Fibroblast of skin of left quadriceps (primary cell): ENCODE measurements around the gene TIMM10B.
"Not testable (repeated sequence)": the region's sequence is repeated elsewhere in the genome, so short reads cannot be mapped to it uniquely, and the experiment has no call there.

Experiments
- DNase-seq, 2 experiments: peaks; one replicate each; pipeline ENCODE4 v3.0.0-alpha.2; 2013; ENCODE audit warnings: low read depth in 2 of 2

The TIMM10B gene

DNA sequence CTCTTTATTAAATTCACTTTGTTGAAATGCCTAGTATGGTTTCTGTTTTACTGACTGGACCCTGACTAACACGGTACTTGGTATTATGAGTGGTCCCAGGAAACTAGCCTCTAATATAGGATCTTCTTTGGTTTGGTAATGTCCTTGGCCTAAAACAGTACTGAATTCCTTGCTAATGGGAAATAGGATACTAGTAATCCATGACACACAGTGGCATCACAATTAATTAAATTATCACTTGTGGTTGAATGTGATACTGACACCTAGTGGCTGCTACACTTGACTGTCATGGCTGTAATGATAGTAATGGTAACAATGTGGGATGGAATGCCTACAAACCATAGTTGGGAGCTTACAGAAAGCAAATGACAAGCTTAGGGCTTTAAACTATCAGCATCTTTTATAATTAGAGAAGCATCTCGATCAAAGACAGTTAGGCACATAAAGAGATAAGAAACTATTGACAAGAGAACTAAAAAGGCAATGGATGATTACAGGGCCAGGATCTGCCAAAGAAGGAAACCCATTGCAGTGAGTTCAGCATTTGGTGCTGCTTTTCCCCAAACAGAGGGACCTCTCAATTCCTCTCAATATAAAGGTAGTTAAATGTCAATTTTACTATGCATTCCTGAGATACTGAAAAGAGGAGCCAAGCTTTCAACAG is 24.4 kb downstream of the TIMM10B start:
- peak; percentile 49 to 53 for DNase-seq

DNA sequence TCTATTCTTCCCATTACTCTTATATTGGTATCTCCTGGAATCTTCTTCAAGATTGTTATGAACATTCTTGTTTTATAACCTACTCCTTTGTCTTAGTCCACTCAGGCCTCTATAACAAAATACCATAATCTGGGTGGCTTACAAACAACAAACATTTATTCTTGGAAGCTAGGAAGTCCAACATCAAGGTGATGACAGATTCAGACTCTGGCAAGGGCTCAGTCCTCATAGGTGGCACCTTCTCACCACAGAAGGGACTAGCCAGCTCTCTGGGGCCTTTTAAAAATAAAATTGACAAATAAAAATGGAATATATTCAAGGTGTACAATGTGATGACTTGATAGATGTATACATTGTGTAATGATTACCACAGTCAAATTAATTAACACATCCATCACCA is 35.6 kb downstream of the TIMM10B start:
- no peak for DNase-seq

DNA sequence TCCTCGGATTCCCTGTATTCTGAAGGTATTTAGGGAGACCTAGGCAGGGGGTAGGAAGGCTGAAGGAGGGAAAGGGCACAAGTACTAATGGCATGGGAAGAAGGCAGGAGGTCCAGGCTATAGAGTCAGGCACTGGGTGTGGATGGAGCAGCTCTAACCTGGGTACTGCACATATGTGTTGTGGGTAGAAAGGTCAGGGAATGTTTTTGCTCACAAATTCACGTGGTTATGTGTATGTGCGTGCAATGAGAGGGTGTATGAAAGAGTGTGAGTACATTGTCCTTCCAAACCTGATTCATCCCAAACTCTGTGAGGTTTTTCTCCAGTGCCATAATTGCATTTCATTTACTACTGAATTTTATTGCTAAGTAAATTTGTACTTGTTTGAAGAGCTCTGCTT is 39.0 kb downstream of the TIMM10B start:
- no peak for DNase-seq

DNA sequence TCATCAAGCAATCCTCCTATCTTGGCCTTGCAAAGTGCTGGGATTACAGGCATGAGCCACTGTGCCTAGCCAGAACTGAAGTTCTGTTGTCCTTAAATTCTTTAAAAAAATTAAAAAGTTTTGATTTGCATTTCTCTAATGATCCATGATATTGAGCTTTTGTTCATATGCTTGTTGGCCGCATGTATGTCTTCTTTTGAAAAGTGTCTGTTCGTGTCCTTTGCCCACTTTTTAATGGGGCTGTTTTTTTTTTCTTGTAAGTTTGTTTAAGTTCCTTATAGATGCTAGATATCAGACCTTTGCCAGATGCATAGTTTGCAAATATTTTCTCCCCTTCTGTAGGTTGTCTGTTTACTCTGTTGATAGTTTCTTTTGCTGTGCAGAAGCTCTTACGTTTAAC is 40.6 kb downstream of the TIMM10B start:
- DNase-seq: not testable (repeated sequence)

DNA sequence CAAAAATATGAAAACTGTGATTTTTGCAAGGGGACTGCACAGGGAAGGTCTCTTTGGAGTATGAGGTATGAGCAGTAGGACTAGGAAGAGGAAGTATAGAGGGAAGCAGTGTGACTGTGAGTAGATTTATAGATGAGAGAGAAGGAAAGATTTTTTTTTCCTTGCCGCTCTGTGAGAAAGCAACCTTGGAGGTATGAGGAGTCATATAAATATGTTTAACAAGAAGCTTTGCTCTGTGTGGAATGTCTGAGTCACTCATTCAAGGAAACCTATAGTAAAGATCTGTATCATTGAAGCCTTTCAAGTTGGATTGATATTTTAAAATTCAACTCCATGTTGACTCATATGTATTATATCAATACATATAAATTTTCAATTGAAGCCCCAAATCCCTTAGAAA is 42.0 kb downstream of the TIMM10B start:
- DNase-seq: peak; percentile 31 to 34

DNA sequence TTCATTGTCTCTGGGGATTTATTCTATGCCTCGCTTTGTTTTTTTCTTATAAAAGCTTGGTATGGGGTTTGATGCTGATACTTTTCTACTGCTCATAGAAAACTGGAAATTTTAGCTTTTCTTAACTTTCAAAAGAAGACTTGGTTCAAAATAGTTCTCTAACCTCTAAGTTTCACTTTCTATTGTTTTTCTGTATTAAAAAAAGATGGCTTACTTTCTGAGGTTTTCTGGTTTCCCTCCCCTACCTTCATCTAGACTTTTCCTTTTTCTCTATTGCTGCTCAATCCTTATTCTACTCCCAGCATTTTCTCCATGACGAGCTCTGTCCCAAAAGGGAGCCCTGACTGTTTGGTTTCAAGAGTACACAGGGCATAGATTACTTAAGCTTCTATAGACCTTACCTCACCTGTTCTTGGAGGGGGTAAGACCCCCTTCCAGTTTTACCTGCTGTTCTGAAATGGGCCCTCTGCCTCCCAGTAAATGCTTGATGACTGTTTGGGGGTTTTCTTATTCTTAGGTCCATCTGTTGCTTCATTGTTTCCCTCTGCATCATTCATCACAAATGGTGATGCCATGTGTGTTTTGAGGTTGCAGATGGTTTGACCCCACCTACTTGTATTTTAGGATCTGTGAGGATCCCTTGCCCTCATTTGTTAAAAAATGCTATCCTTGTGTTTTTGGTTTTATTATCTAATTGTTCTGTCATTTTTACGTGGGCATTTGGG is 45.3 kb downstream of the TIMM10B start:
- no peak for DNase-seq

DNA sequence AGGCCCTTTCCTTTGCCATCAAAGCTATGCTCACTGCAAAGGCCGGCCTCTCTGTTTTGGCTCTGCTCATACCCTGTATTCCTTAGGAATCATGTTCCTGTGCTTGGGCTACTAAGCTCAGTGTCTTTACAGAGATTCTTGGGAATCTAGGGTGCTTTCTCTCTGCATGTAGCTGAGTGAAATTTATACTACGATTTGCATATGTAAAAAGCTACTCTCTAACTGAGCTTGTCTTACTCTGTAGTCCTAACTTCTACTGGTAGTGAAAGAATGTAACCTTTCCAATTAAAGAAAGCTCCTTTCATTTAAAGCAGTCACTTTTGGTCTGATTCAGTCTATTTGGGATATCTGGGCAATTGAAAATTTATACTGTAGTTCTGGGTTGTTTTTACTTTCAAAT is 48.0 kb downstream of the TIMM10B start:
- no peak for DNase-seq

DNA sequence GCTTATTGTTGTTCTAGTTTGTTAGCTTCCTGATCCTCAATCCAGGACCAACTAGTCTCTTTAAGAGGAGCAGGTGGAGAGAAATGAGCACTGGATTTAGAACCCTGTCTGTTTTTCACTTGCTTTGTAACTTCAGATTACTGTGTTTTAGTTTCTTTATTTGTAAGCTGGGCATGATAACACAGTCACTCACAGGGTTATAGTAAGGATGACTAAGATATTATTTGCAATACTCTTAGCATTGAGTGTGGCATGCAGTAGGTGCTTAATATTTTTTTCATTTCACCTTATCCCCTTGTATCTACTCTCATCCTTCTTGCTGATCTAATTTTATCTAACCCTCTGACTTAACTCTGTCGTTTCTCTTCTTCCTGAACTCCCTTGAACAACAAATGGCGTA is 49.5 kb downstream of the TIMM10B start:
- no peak for DNase-seq

DNA sequence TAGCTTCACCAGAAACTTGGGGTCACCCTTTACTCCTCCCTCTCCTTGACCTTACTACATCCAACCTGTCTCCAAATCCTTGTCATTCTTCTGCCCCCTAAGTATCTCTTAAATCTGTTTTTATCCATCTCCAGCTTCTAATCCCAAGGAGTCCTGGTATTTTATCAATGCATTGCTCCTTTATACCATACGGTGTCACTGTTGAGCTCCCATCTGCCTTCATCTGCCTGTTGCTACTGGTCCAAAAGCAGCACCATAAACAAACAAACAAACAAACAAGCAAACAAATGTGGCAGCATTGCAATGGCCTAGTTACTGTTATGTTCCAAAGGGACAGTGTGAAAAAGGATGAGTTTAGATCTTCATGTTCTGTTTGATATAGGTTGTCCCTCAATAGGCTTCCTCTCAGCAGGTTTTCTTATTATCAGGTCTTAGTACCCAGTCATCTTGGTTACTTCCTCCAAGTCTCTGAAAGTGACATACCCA is 50.0 kb downstream of the TIMM10B start:
- peak; percentile 14 to 16 for DNase-seq
